Cardiac muscle cell (in vitro differentiated cells and primary cell): ENCODE measurements around the gene PSMD7. TPM values are rescaled to one million over a fixed set of nuclear protein-coding genes. Genes with fewer than 3 reads are reported as not detected.

Experiments used
- DNase-seq, 2 donors: peaks; one replicate each; pipeline versions ENCODE4 v3.0.0 to v3.0.0-alpha.2; 2010 to 2017; ENCODE audit warnings: low read depth in 1 of 2, low spot score in 1 of 2
- H3K27ac ChIP-seq: fragments of 200-600 bp; sonication (generic); 2 replicates; pipeline ENCODE4 v1.5.1; 2016
- H3K27me3 ChIP-seq: fragments of 200-600 bp; sonication (generic); 2 replicates; pipeline ENCODE4 v1.6.0; 2016; ENCODE audit warnings: control low read depth
- H3K36me3 ChIP-seq: fragments of 200-600 bp; sonication (generic); 2 replicates; pipeline ENCODE4 v1.5.1; 2016; ENCODE audit warnings: control low read depth
- H3K4me1 ChIP-seq: fragments of 200-600 bp; sonication (generic); 2 replicates; pipeline ENCODE4 v1.8.1; 2017; ENCODE audit warnings: low read depth, mild to moderate bottlenecking, mixed run types
- H3K4me3 ChIP-seq: fragments of 200-600 bp; sonication (generic); 2 replicates; pipeline ENCODE4 v1.5.1; 2016; ENCODE audit warnings: mild to moderate bottlenecking
- H3K9me3 ChIP-seq: fragments of 200-600 bp; sonication (generic); 2 replicates; pipeline ENCODE4 v1.5.1; 2017; ENCODE audit warnings: low read depth, mild to moderate bottlenecking, control low read depth
- CTCF ChIP-seq: IDR thresholded peaks from 2 replicates; pipeline ENCODE4 v1.5.1; 2012; ENCODE audit warnings: low read depth, mild to moderate bottlenecking, low read length
- polyA plus RNA-seq: library from polyadenylated mRNA; unstranded; fragments of >200 nt; fragmentation: Nextera tagmentation; extraction: Ambion mirVana; gene quantifications from 2 replicates; pipeline ENCODE4 v1.2.1, GENCODE V29; 2016
- total RNA-seq: library from RNA; depleted of rRNA; stranded (reverse); fragments of >200 nt; gene quantifications from 2 replicates; pipeline ENCODE4 v1.2.3, GENCODE V29; 2016

The PSMD7 gene
- total and polyA plus RNA-seq, 2 experiments from 2014 or later, result 108 to 177 TPM

GRCh38 chr16:74280448-74280847, 16.2 kb upstream of the PSMD7 start:
- H3K27ac ChIP-seq, result no peak overlapping the region
- no peak overlapping the region for H3K4me3 ChIP-seq
- peaks cover 10% of the 10 kb centered on the region for H3K4me1 ChIP-seq
- no peak for TF ChIP-seq CTCF
- no peaks in the 10 kb centered on the region for H3K36me3 ChIP-seq
- DNase-seq, result no peak
- H3K9me3 ChIP-seq, result no peaks in the 10 kb centered on the region
- peaks cover 4% of the 10 kb centered on the region for H3K27me3 ChIP-seq

DNA sequence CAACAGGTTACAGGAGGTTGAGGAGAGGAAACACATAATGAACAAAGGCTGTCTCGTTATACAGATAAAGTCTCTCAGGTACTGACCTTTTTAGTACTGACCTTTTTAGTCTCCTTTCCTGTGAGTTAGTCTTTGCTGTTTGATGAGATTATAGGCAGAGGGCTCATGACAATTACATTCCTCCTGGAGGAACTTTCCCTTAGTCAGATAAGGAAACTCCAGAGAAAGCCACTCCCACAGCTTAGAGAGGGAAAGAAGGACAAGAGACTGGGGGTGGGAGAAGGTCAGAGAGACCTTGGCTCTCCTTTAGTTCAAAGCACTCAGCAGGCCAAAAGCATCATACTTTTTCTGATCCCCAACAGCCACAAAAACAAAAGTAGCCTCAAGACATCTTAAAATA, 15.3 kb upstream of the PSMD7 start:
- H3K27me3 ChIP-seq, result peaks cover 4% of the 10 kb centered on the region
- no peaks in the 10 kb centered on the region for H3K36me3 ChIP-seq
- DNase-seq, result peak; percentile 14 to 46
- H3K27ac ChIP-seq, result peak overlapping the region; percentile 27
- H3K4me3 ChIP-seq, result no peak overlapping the region
- TF ChIP-seq CTCF, result no peak
- H3K4me1 ChIP-seq, result peaks cover 8% of the 10 kb centered on the region
- no peaks in the 10 kb centered on the region for H3K9me3 ChIP-seq

- Histone ChIP-seq H3K9me3 (no peaks in the 10 kb centered on the region), H3K4me3 (no peak overlapping the region), H3K27me3 (no peaks in the 10 kb centered on the region), H3K36me3 (no peaks in the 10 kb centered on the region), H3K27ac (no peak overlapping the region), H3K4me1 (peaks cover 8% of the 10 kb centered on the region)
- TF ChIP-seq CTCF, result no peak
- DNase-seq, result no peak
Measured at GRCh38 chr16:74283716-74284115, 12.9 kb upstream of the PSMD7 start.

- Histone ChIP-seq H3K9me3 (no peaks in the 10 kb centered on the region), H3K4me3 (no peak overlapping the region), H3K36me3 (no peaks in the 10 kb centered on the region), H3K4me1 (no peaks in the 10 kb centered on the region), H3K27ac (no peak overlapping the region), H3K27me3 (no peaks in the 10 kb centered on the region)
- DNase-seq, result no peak
- TF ChIP-seq CTCF, result no peak
Measured at GRCh38 chr16:74288065-74288464, 8.5 kb upstream of the PSMD7 start.

GRCh38 chr16:74290356-74290755, 6.3 kb upstream of the PSMD7 start:
- DNase-seq, result no peak
- Histone ChIP-seq H3K27me3 (no peaks in the 10 kb centered on the region), H3K27ac (no peak overlapping the region), H3K4me3 (no peak overlapping the region), H3K4me1 (no peaks in the 10 kb centered on the region), H3K36me3 (no peaks in the 10 kb centered on the region), H3K9me3 (no peaks in the 10 kb centered on the region)
- TF ChIP-seq CTCF, result no peak

- no peak for TF ChIP-seq CTCF
- H3K36me3 ChIP-seq, result no peaks in the 10 kb centered on the region
- H3K27me3 ChIP-seq, result no peaks in the 10 kb centered on the region
Measured at GRCh38 chr16:74291176-74291575, 5.4 kb upstream of the PSMD7 start.

More at GRCh38 chr16:74291176-74291575, 5.4 kb upstream of the PSMD7 start:
- H3K4me1 ChIP-seq, result no peaks in the 10 kb centered on the region
- no peak overlapping the region for H3K4me3 ChIP-seq
- no peak overlapping the region for H3K27ac ChIP-seq
- no peaks in the 10 kb centered on the region for H3K9me3 ChIP-seq
- no peak for DNase-seq
